Measurements from ENCODE around the gene SMIM28.

DNA sequence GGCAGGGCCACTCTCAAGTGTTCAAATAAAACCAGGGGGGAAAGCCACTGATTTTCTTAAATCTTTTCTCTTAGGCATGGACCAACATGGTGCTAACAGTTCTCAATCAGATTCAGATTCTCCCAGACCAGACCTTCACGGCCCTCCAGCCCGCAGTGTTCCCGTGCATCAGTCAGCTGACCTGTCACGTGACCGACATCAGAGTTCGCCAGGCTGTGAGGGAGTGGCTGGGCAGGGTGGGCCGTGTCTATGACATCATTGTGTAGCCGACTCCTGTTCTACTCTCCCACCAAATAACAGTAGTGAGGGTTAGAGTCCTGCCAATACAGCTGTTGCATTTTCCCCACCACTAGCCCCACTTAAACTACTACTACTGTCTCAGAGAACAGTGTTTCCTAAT is 41.5 kb upstream of the SMIM28 start:
- TF ChIP-seq, protein P1, sequence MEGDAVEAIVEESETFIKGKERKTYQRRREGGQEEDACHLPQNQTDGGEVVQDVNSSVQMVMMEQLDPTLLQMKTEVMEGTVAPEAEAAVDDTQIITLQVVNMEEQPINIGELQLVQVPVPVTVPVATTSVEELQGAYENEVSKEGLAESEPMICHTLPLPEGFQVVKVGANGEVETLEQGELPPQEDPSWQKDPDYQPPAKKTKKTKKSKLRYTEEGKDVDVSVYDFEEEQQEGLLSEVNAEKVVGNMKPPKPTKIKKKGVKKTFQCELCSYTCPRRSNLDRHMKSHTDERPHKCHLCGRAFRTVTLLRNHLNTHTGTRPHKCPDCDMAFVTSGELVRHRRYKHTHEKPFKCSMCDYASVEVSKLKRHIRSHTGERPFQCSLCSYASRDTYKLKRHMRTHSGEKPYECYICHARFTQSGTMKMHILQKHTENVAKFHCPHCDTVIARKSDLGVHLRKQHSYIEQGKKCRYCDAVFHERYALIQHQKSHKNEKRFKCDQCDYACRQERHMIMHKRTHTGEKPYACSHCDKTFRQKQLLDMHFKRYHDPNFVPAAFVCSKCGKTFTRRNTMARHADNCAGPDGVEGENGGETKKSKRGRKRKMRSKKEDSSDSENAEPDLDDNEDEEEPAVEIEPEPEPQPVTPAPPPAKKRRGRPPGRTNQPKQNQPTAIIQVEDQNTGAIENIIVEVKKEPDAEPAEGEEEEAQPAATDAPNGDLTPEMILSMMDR (IDR thresholded peaks at IDR 0.05), result no peak
- TF ChIP-seq POLR2A (IDR thresholded peaks at IDR 0.05), result no peak
